GM21786 (cell line): ENCODE data around the gene LRFN3.
"Not testable (repeated sequence)": the region's sequence is repeated elsewhere in the genome, so short reads cannot be mapped to it uniquely, and the experiment has no call there.

Source experiments
- ATAC-seq: cut with Tn5 transposase; IDR thresholded peaks from one replicate; pipeline ENCODE4 v1.9.1; 2021; ENCODE audit not compliant: unreplicated experiment

The LRFN3 gene

DNA sequence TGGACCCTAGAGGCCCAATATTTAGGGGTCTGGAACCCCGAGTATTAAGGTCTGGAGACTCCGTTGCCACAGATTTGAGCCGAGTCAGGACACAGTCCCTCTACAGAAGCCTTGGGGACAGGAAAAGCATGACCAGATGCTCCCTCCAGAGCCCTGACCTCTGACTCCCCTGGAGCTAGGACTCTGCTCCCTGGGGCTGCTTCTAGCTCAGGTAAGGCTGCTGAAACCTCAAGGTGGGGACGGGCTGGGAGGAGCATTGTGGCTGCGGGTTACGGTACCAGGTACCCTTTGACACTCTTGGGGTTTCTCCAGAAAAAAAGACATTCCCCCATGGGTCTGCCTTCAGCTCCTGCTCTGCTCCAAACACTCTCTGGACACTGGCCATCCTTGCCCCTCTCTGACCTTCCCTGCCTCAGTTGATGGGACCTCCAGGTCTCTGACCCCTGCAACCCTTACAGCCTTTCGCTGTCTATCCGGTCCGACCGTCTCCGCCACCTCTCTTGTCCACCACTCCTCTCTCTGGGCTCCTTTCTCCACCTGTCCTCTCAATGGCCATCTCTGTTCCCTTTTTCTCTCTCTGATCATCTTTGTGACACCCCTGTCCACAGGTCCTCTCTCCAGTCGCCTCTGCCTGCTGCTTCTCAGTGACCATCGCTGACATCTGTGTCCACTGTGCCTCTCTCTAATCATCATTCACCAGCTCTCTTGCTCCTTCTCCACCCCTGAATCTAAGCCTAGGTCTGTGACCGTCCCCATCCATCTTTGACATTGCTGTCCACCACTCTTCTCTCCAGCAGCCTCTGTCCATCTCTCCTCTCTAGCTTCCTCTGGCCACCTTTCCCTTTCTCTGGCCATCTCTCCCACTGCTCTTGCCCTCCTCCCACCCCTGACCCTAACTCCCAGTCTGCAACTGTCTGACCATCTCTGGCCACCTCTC lies 1.4 kb downstream of the LRFN3 start:
- no peak for ATAC-seq

- no peak for ATAC-seq
These were observed 2.4 kb downstream of the LRFN3 start for GRCh38 chr19:35938282-35939224.

DNA sequence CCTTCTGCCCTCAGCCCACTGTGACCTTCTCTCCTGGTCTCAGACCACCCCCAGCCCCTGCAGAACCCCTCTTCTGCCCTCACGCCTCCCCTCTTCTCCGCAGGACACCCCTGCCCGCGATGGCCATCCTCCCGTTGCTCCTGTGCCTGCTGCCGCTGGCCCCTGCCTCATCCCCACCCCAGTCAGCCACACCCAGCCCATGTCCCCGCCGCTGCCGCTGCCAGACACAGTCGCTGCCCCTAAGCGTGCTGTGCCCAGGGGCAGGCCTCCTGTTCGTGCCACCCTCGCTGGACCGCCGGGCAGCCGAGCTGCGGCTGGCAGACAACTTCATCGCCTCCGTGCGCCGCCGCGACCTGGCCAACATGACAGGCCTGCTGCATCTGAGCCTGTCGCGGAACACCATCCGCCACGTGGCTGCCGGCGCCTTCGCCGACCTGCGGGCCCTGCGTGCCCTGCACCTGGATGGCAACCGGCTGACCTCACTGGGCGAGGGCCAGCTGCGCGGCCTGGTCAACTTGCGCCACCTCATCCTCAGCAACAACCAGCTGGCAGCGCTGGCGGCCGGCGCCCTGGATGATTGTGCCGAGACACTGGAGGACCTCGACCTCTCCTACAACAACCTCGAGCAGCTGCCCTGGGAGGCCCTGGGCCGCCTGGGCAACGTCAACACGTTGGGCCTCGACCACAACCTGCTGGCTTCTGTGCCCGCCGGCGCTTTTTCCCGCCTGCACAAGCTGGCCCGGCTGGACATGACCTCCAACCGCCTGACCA lies 3.3 kb downstream of the LRFN3 start:
- ATAC-seq: no peak

DNA sequence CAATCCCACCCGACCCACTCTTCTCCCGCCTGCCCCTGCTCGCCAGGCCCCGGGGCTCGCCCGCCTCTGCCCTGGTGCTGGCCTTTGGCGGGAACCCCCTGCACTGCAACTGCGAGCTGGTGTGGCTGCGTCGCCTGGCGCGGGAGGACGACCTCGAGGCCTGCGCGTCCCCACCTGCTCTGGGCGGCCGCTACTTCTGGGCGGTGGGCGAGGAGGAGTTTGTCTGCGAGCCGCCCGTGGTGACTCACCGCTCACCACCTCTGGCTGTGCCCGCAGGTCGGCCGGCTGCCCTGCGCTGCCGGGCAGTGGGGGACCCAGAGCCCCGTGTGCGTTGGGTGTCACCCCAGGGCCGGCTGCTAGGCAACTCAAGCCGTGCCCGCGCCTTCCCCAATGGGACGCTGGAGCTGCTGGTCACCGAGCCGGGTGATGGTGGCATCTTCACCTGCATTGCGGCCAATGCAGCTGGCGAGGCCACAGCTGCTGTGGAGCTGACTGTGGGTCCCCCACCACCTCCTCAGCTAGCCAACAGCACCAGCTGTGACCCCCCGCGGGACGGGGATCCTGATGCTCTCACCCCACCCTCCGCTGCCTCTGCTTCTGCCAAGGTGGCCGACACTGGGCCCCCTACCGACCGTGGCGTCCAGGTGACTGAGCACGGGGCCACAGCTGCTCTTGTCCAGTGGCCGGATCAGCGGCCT lies 4.1 kb downstream of the LRFN3 start:
- ATAC-seq: no peak

DNA sequence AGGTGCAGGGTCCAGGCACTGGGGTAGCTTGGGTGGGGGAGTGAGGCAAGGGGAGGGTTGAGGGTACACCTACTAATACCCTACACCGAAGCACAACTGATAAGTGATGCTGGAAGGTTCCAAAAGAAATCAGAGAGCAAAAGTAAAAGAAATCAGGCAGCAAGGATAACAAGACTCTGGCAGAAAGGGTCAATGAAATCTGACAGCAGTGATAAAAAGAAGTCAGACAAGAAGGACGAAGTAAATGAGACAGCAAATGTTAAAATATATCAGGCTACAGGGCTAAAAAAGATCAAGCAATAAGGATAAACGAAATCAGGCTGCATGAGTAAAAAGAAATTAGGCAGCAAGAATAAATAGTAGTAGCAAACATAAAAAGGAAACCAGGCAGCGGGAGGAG lies 4.7 kb downstream of the LRFN3 start:
- ATAC-seq: no peak

GRCh38 chr19:35942235-35942634 lies 6.1 kb downstream of the LRFN3 start:
- ATAC-seq: no peak

DNA sequence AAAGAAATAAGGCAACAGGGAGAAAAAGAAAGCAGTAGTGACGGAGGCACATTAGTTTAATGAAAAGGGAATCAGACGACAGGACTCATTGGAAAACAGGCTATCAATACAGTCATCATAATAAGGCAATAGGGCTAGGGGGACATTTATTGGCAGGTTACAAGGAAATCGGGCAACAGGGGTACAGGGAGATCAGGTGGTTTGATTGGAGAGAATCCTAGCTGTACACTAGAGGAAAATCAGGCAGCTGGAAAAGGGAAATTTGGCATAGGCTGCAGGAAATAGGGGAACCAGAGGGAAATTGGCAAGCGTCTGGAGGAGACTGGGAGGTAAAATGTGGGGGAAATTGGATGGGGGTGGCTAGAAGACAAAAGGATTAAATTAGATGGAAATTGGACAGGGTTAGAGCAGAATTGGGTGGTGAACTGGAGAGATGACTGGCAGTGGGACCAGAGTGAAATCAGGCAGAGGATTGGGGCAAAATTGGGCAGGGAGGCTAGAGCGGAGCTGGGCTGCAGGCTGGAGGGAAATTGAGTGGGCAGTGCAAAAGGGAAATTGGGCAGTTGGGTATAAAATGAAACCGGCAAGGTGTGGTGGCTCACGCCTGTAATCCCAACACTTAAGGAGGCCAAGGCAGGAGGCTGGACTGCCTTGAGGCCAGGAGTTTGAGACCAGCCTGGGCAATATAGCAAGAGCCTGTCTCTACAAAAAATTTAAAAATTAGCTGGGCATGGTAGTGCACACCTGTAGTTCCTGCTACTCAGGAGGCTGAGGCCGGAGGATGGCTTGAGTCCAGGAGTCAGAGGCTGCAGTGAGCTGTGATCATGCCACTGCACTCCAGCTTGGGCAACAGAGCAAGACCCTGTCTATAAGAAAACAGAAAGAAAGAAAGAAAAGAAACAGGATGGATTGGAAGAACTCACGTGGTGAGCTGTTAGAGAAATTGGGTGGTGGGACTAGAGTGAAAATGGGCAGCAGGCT lies 7.4 kb downstream of the LRFN3 start:
- ATAC-seq: no peak

- no peak for ATAC-seq
These were observed 8.4 kb downstream of the LRFN3 start for GRCh38 chr19:35944556-35944955.

GRCh38 chr19:35945121-35945790 lies 9.1 kb downstream of the LRFN3 start:
- no peak for ATAC-seq

- no peak for ATAC-seq
These were observed 10.0 kb downstream of the LRFN3 start for GRCh38 chr19:35946203-35946602.

DNA sequence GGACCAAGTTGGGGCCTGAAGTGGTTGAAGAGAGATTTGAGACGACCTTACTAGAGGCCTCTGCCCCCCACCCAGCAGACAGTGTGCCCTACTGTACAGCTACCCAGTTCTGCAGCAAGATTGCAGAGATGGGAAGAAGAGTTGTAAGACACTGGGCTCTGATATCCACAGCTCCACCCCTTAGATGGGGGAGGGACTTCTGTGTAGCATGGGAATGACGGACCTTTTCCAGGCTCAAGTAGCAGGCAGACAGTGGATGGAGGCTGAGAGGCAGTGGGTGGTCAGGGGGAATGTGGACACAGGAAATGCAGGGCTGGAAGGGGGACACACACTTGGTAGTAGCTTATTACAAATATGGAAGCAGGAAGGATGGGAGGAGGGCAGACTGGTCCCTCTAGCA lies 13.0 kb downstream of the LRFN3 start:
- no peak for ATAC-seq

GRCh38 chr19:35955881-35956634 lies 19.9 kb downstream of the LRFN3 start:
- no peak for ATAC-seq

- not testable (repeated sequence) for ATAC-seq
These were observed 21.2 kb downstream of the LRFN3 start for GRCh38 chr19:35957411-35957810.

DNA sequence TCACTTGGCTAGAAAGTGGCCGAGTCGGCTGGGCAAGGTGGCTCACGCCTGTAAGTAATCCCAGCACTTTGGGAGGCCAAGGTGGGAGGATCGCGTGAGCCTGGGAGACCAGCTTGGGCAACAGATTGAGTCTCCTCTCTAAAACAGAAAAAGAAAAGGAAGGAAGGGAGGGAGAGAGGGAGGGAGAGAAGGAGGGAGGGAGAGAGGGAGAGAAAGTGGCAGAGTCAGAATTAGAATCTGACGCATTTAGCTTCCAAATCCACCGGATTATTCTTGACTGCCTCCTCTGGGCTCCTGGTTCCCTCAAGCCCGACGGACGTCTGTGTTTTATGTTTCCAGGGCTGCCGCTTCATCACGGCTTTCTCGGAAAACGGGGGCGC lies 22.5 kb downstream of the LRFN3 start:
- ATAC-seq: no peak

GRCh38 chr19:35959040-35959967 lies 23.1 kb downstream of the LRFN3 start:
- no peak for ATAC-seq

DNA sequence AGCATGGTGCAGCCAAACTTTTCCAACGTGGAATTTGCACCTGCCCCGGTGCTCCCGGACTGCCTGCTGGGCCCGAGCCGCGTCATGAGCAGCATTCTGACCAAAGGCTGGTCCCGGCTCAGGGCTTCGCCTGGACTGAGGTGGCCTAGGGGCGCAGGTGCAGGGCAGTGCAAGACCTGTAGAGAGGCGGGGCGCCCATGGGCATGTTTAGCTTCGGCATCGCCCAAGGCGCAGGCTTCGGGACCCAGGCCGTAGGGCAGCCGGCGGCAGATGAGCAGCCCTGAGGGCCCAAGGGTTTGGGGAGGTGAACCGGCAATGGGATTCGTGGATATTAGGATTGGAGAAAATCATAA lies 23.8 kb downstream of the LRFN3 start:
- ATAC-seq: no peak

DNA sequence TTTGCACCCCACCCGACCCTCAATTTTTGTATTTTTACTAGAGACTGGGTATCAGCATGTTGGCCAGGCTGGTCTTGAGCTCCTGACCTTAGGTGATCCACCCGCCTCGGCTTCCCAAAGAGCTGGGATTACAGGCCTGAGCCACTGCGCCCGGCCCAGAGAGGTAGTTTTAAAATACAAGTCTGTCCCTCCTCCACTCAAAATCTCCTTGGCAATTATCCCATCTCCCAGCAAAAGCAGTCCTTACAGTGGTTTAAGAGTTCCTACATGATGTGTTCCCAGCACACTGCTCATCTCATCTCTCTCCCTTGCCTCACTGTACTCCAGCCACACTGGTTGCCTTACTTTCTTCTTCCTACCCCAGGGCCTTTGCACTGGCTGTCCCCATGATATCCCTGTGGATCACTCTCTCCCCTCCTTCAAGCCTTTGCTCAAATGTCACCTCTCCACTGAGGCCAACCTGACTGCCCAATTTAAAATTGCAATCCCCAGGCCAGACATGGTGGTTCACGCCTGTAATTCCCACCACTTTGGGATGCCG lies 24.3 kb downstream of the LRFN3 start:
- no peak for ATAC-seq
